Fibroblast of lung (primary cell): ENCODE measurements around the gene NF1.

Experiments
- EZH2 ChIP-seq: IDR thresholded peaks from 2 replicates; pipeline ENCODE4 v1.5.1; 2012; ENCODE audit warnings: low read length, control low read depth, mild to moderate bottlenecking; ENCODE audit errors: missing control alignments
- TF ChIP-seq, protein P1 (sequence below), 2 donors: IDR thresholded peaks in 1 of 2; conservative IDR thresholded peaks in 1 of 2; 1 replicate in 1 of 2; 2 replicates in 1 of 2; pipeline ENCODE4 v1.5.1; 2011 to 2012; ENCODE audit warnings: low read length in 2 of 2, control low read depth in 1 of 2, inconsistent platforms in 1 of 2, low read depth in 1 of 2, mild to moderate bottlenecking in 1 of 2

GRCh38 chr17:31357091-31357490 lies 262.3 kb downstream of the NF1 start:
- TF ChIP-seq, protein P1, sequence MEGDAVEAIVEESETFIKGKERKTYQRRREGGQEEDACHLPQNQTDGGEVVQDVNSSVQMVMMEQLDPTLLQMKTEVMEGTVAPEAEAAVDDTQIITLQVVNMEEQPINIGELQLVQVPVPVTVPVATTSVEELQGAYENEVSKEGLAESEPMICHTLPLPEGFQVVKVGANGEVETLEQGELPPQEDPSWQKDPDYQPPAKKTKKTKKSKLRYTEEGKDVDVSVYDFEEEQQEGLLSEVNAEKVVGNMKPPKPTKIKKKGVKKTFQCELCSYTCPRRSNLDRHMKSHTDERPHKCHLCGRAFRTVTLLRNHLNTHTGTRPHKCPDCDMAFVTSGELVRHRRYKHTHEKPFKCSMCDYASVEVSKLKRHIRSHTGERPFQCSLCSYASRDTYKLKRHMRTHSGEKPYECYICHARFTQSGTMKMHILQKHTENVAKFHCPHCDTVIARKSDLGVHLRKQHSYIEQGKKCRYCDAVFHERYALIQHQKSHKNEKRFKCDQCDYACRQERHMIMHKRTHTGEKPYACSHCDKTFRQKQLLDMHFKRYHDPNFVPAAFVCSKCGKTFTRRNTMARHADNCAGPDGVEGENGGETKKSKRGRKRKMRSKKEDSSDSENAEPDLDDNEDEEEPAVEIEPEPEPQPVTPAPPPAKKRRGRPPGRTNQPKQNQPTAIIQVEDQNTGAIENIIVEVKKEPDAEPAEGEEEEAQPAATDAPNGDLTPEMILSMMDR (conservative IDR thresholded peaks at IDR 0.05 in 1 of 2, IDR thresholded peaks at IDR 0.05 in 1 of 2; ENCODE audit: low read depth in 1 of 2, low read length in 2 of 2): no peak
- TF ChIP-seq EZH2: no peak
